CD4-positive, CD25-positive, alpha-beta regulatory T cell (primary cell): Measurements from ENCODE around the gene CMKLR1. TPM values are rescaled to one million over a fixed set of nuclear protein-coding genes. Genes with fewer than 3 reads are reported as not detected.

ENCODE experiments used
- ATAC-seq, 2 donors: fragments of 150-1000 bp; cut with Tn5 transposase; one replicate each; pipeline ENCODE4 v1.10.0; 2021; ENCODE audit warnings: low read depth in 2 of 2, moderate number of reproducible peaks in 2 of 2, moderate library complexity in 1 of 2
- DNase-seq, 3 donors: peaks; one replicate each; pipeline versions ENCODE4 v3.0.0 to v3.0.0-alpha.2; 2012 to 2022; ENCODE audit warnings: mixed read lengths in 1 of 3
- H3K27ac ChIP-seq: one replicate; pipeline ENCODE4 v1.7.0; 2013; ENCODE audit warnings: mild to moderate bottlenecking, low read length; ENCODE audit not compliant: insufficient read depth, poor library complexity, severe bottlenecking
- H3K27me3 ChIP-seq: one replicate; pipeline ENCODE4 v1.7.0; 2013; ENCODE audit warnings: low read length; ENCODE audit not compliant: control insufficient read depth, insufficient read depth
- H3K36me3 ChIP-seq: one replicate; pipeline ENCODE4 v1.7.0; 2013; ENCODE audit warnings: mild to moderate bottlenecking, low read length, moderate library complexity; ENCODE audit not compliant: control insufficient read depth, insufficient read depth
- H3K4me1 ChIP-seq: 2 replicates; pipeline ENCODE4 v1.7.0; 2013; ENCODE audit warnings: mild to moderate bottlenecking, low read length; ENCODE audit not compliant: insufficient read depth, control insufficient read depth, poor library complexity, severe bottlenecking
- H3K4me3 ChIP-seq: one replicate; pipeline ENCODE4 v1.7.0; 2013; ENCODE audit warnings: low read depth, mild to moderate bottlenecking, low read length, moderate library complexity
- H3K9me3 ChIP-seq, 2 experiments: 1 replicate in 1 of 2; 2 replicates in 1 of 2; pipeline ENCODE4 v1.7.0; 2013; ENCODE audit warnings: low read length in 2 of 2, mild to moderate bottlenecking in 1 of 2, moderate library complexity in 1 of 2; ENCODE audit not compliant: control insufficient read depth in 2 of 2
- H3K27ac Mint-ChIP-seq, 3 donors: one replicate each; pipeline ENCODE4 v1.8.0; 2020 to 2022; ENCODE audit warnings: mild to moderate bottlenecking in 3 of 3, mixed read lengths in 3 of 3, moderate library complexity in 2 of 3
- H3K27me3 Mint-ChIP-seq: one replicate; pipeline ENCODE4 v1.8.0; 2022; ENCODE audit warnings: mild to moderate bottlenecking, mixed read lengths
- H3K36me3 Mint-ChIP-seq: one replicate; pipeline ENCODE4 v1.8.0; 2020; ENCODE audit warnings: mixed read lengths
- H3K4me1 Mint-ChIP-seq, 4 donors: one replicate each; pipeline ENCODE4 v1.8.0; 2020 to 2022; ENCODE audit warnings: mixed read lengths in 4 of 4, mild to moderate bottlenecking in 1 of 4
- H3K4me3 Mint-ChIP-seq, 4 donors: one replicate each; pipeline ENCODE4 v1.8.0; 2020 to 2022; ENCODE audit warnings: mild to moderate bottlenecking in 4 of 4, mixed read lengths in 4 of 4, moderate library complexity in 3 of 4
- H3K9me3 Mint-ChIP-seq, 7 donors: one replicate each; pipeline ENCODE4 v1.8.0; 2020 to 2022; ENCODE audit warnings: mixed read lengths in 7 of 7, mild to moderate bottlenecking in 3 of 7, moderate library complexity in 2 of 7
- polyA plus RNA-seq, 4 donors: library from polyadenylated mRNA; unstranded; fragments of 300-500 nt; fragmentation: Illumina TruSeq; gene quantifications; one replicate each; pipeline ENCODE4 v1.2.3, GENCODE V29; 2021
- total RNA-seq: library from RNA; stranded (reverse); gene quantifications from one replicate; pipeline ENCODE4 v1.2.3, GENCODE V29; 2022

CMKLR1 gene, protein sequence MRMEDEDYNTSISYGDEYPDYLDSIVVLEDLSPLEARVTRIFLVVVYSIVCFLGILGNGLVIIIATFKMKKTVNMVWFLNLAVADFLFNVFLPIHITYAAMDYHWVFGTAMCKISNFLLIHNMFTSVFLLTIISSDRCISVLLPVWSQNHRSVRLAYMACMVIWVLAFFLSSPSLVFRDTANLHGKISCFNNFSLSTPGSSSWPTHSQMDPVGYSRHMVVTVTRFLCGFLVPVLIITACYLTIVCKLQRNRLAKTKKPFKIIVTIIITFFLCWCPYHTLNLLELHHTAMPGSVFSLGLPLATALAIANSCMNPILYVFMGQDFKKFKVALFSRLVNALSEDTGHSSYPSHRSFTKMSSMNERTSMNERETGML
- total RNA-seq (1.1 TPM), polyA plus RNA-seq (1 to 10 TPM in 1 of 4 donors, under 1 TPM in 3; 0.18 to 1.6 (median 0.29) TPM)

DNA sequence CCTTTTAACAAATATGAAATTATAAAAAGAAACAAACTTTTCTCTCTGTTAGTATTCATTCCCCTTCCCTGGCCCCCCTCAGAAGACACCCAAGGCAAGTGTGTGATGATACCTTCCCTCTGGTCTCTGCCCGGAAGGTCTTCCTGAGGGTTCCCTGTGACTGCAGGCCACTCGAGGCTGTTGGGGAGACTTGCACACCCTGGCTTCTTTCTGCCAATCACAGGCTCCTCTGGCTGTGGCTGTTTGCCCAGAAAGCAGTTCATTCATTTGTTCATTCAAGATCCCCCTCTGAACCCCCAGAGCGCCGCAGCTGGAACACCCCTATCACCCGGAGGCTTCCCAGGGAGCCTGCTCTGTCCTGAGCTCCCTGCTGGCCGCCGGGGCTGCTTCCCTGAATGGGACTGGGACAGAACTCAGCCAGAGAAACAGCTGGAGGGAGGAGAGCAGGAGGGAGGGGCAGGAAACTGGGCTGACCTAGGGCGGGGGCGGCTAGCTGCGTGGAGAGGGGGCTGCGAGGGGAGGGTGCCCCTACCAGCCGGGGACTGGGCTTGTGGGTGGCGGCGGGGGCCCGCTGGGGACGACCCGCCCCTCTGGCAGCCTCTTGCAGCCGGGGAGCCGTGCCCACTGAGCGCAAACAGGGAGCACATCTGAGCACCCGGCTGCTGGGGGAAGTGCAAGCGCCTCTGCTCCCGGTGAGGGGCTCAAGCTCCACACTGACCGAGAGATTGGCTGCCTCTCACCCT, at the start of gene CMKLR1:
Gene CMKLR1 (minus strand): TSS at position 397 of the 743 bp plus-strand sequence. CDS start 45,720 bp downstream, outside the sequence.
- peaks cover 0 to 3% (median 0%) of the 10 kb centered on the region in 7 donors for H3K9me3 Mint-ChIP-seq
- H3K27me3 Mint-ChIP-seq, result peaks cover 19% of the 10 kb centered on the region
- peaks cover 0 to 18% (median 11%) of the 10 kb centered on the region in 4 donors for H3K4me1 Mint-ChIP-seq
- no peaks in the 10 kb centered on the region for H3K36me3 Mint-ChIP-seq
- no peaks in the 10 kb centered on the region for H3K36me3 ChIP-seq
- DNase-seq (no peak), ATAC-seq (peak in 1 of 2 donors; percentile 22)
- H3K27me3 ChIP-seq, result peaks cover 4% of the 10 kb centered on the region
- no peak within 1 kb of the TSS for H3K4me3 ChIP-seq
- H3K4me1 ChIP-seq, result peaks cover 9% of the 10 kb centered on the region
- peak within 1 kb of the TSS in 3 of 4 donors; percentile 3 to 68 (median 41) for H3K4me3 Mint-ChIP-seq
- no peaks in the 10 kb centered on the region for H3K9me3 ChIP-seq
- no peak within 1 kb of the TSS for H3K27ac ChIP-seq
- no peak within 1 kb of the TSS for H3K27ac Mint-ChIP-seq

- H3K4me3 ChIP-seq, result no peak overlapping the region
- no peak for DNase-seq
- no peaks in the 10 kb centered on the region for H3K4me1 Mint-ChIP-seq
- H3K36me3 Mint-ChIP-seq, result peaks cover 3% of the 10 kb centered on the region
- H3K27ac Mint-ChIP-seq, result no peak overlapping the region
- H3K4me3 Mint-ChIP-seq, result no peak overlapping the region
- ATAC-seq, result no peak
- H3K36me3 ChIP-seq, result no peaks in the 10 kb centered on the region
- H3K27me3 ChIP-seq, result peaks cover 3% of the 10 kb centered on the region
- H3K27me3 Mint-ChIP-seq, result no peaks in the 10 kb centered on the region
- H3K4me1 ChIP-seq, result no peaks in the 10 kb centered on the region
- H3K9me3 ChIP-seq, result no peaks in the 10 kb centered on the region
- H3K9me3 Mint-ChIP-seq, result peaks cover 0 to 12% (median 5%) of the 10 kb centered on the region in 7 donors
- H3K27ac ChIP-seq, result no peak overlapping the region
These were observed 48.7 kb upstream of the CMKLR1 start for GRCh38 chr12:108387771-108388170.

DNA sequence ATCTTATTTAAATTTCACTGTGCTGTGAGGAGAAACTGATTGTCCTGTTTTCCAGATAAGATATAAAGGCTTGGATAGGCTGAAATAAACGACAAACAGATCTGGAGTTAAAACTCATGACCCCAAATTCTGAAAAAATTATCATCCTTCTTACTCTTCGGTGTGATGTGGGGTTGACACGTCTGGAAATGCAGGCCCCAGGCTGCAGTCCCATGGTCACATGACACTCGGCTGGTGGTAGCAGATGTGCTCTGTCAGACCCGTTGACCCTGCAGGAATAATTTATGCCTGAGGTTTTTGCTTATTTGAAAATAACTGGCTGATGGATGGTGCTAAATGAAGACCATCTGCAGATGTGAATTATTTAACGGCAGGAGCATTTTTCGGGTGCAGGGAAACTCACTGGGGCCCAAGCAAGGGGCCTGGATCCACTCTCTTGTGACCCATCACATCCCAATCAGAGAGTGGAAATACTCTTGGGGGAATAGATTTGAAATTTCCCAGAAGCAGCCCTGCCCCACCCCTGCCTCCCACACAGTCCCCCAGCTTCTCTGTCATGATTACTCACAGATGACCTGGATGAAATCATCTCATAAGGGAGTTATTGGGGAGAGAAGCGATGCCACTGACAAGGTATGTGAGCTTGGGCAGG, 47.7 kb upstream of the CMKLR1 start:
- H3K4me1 Mint-ChIP-seq, result no peaks in the 10 kb centered on the region
- Histone ChIP-seq H3K9me3 (no peaks in the 10 kb centered on the region), H3K4me3 (no peak overlapping the region), H3K4me1 (no peaks in the 10 kb centered on the region), H3K27ac (no peak overlapping the region), H3K27me3 (peaks cover 3% of the 10 kb centered on the region), H3K36me3 (no peaks in the 10 kb centered on the region)
- H3K36me3 Mint-ChIP-seq, result peaks cover 3% of the 10 kb centered on the region
- peaks cover 2% of the 10 kb centered on the region for H3K27me3 Mint-ChIP-seq
- DNase-seq, result no peak
- H3K4me3 Mint-ChIP-seq, result no peak overlapping the region
- no peak for ATAC-seq
- H3K9me3 Mint-ChIP-seq, result peaks cover 0 to 12% (median 3%) of the 10 kb centered on the region in 7 donors
- no peak overlapping the region for H3K27ac Mint-ChIP-seq

- Mint-ChIP-seq H3K27ac (no peak overlapping the region), H3K4me1 (no peaks in the 10 kb centered on the region), H3K36me3 (peaks cover 3% of the 10 kb centered on the region), H3K9me3 (peaks cover 0 to 15% (median 3%) of the 10 kb centered on the region in 7 donors), H3K4me3 (no peak overlapping the region), H3K27me3 (peaks cover 10% of the 10 kb centered on the region)
- H3K27me3 ChIP-seq, result no peaks in the 10 kb centered on the region
- no peaks in the 10 kb centered on the region for H3K4me1 ChIP-seq
- H3K36me3 ChIP-seq, result no peaks in the 10 kb centered on the region
- no peak for ATAC-seq
- DNase-seq, result no peak
- H3K4me3 ChIP-seq, result no peak overlapping the region
- H3K9me3 ChIP-seq, result no peaks in the 10 kb centered on the region
- no peak overlapping the region for H3K27ac ChIP-seq
These were observed 43.3 kb upstream of the CMKLR1 start for GRCh38 chr12:108382437-108382801.

DNA sequence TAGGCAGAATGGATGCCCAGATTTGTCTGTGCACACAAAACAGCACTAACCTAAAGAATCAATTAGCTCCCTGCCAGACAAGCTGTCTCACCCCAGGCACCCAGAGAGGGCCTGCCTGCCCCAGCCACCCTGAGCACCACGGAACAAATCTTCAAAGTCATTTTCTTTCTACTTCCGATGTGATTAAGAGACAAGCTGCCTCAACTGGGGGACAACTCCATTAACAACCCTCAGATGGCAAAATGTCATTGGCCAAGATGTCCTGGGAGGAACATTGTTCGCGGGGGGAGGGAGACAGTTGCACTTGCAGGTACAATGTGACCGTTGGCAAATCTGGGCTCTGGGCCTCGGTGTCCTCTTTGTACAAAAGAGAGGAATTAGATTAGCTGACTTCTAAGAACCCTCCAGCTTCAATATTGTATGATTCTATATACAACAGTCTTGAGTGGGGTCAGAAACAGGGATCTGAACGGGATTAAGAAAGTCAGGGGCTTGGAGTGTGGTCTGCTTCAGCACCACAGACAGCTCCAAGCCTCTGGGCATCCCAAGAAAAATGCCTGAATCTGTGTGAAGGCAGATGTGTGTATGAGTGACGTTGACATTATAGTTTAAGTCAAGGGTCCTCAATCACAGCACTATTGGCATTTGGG, 42.8 kb upstream of the CMKLR1 start:
- peaks cover 10% of the 10 kb centered on the region for H3K27me3 Mint-ChIP-seq
- no peaks in the 10 kb centered on the region for H3K4me1 Mint-ChIP-seq
- Histone ChIP-seq H3K4me1 (no peaks in the 10 kb centered on the region), H3K27ac (no peak overlapping the region), H3K4me3 (no peak overlapping the region), H3K9me3 (no peaks in the 10 kb centered on the region), H3K36me3 (no peaks in the 10 kb centered on the region), H3K27me3 (no peaks in the 10 kb centered on the region)
- no peak overlapping the region for H3K4me3 Mint-ChIP-seq
- DNase-seq (no peak), ATAC-seq (no peak)
- peaks cover 0 to 19% (median 4%) of the 10 kb centered on the region in 7 donors for H3K9me3 Mint-ChIP-seq
- H3K27ac Mint-ChIP-seq, result peak overlapping the region in 1 of 3 donors; percentile 22
- H3K36me3 Mint-ChIP-seq, result peaks cover 3% of the 10 kb centered on the region

- H3K27me3 Mint-ChIP-seq, result peaks cover 10% of the 10 kb centered on the region
- Histone ChIP-seq H3K27me3 (no peaks in the 10 kb centered on the region), H3K4me1 (no peaks in the 10 kb centered on the region), H3K9me3 (no peaks in the 10 kb centered on the region), H3K4me3 (no peak overlapping the region), H3K27ac (no peak overlapping the region), H3K36me3 (no peaks in the 10 kb centered on the region)
- no peaks in the 10 kb centered on the region for H3K4me1 Mint-ChIP-seq
- no peaks in the 10 kb centered on the region for H3K36me3 Mint-ChIP-seq
- H3K4me3 Mint-ChIP-seq, result no peak overlapping the region
- H3K27ac Mint-ChIP-seq, result no peak overlapping the region
- ATAC-seq (no peak), DNase-seq (no peak)
- peaks cover 0 to 27% (median 7%) of the 10 kb centered on the region in 7 donors for H3K9me3 Mint-ChIP-seq
These were observed 41.3 kb upstream of the CMKLR1 start for GRCh38 chr12:108380382-108380781.

DNA sequence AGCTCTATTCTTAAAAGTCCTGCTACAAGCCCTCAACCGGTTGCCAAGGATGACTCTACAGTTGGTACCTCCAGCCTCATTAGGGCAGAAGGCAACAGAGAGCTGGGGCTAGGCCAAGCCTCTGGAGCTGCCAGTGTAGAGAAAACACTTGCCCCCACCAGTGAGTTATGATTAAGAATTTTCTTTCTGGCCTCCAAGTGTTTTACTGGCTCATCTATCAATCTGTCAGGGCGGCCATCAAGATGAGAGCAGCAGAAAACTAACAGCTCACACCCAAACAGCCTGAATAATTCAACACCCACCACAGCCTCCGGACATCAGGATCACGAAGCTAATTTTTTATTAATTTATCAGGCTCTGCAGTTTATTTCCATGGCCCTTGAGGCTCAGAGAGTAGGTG, 40.7 kb upstream of the CMKLR1 start:
- H3K27ac Mint-ChIP-seq, result no peak overlapping the region
- ATAC-seq (no peak), DNase-seq (no peak)
- no peak overlapping the region for H3K4me3 Mint-ChIP-seq
- Histone ChIP-seq H3K36me3 (no peaks in the 10 kb centered on the region), H3K27ac (no peak overlapping the region), H3K4me1 (no peaks in the 10 kb centered on the region), H3K9me3 (no peaks in the 10 kb centered on the region), H3K4me3 (no peak overlapping the region), H3K27me3 (no peaks in the 10 kb centered on the region)
- H3K27me3 Mint-ChIP-seq, result peaks cover 10% of the 10 kb centered on the region
- H3K9me3 Mint-ChIP-seq, result peaks cover 0 to 25% (median 7%) of the 10 kb centered on the region in 7 donors
- H3K36me3 Mint-ChIP-seq, result no peaks in the 10 kb centered on the region
- no peaks in the 10 kb centered on the region for H3K4me1 Mint-ChIP-seq
